HepG2 (cell line): ENCODE results near the gene NRN1L.

Source experiments
- EP300 ChIP-seq, 3 experiments: sonication (generic) in 1 of 3; formaldehyde crosslinking in 1 of 3; IDR thresholded peaks; 2 replicates each; pipeline versions ENCODE4 v1.5.1 to v1.6.1; 2011 to 2020; ENCODE audit warnings: low read depth in 2 of 3, low read length in 2 of 3, borderline replicate concordance in 1 of 3, improper control_type of control experiment in 1 of 3, mild to moderate bottlenecking in 1 of 3, missing genetic modification reagents in 1 of 3, moderate library complexity in 1 of 3
- NR3C1 ChIP-seq: sonication (generic); formaldehyde crosslinking; IDR thresholded peaks from 2 replicates; pipeline ENCODE4 v1.4.0; 2020; ENCODE audit warnings: missing genetic modification reagents
- SMARCC2 ChIP-seq: fragments of 450-650 bp; IDR thresholded peaks from 2 replicates; pipeline ENCODE4 v1.6.1; 2017; ENCODE audit warnings: antibody characterized with exemption, mild to moderate bottlenecking
- SUZ12 ChIP-seq: fragments of 150-350 bp; IDR thresholded peaks from 2 replicates; pipeline ENCODE4 v1.6.1; 2014; ENCODE audit warnings: low read depth, low read length
- ZNF225 ChIP-seq: sonication (generic); formaldehyde crosslinking; IDR thresholded peaks from 2 replicates; pipeline ENCODE4 v1.4.0; 2020; ENCODE audit warnings: mild to moderate bottlenecking, missing genetic modification reagents
- ZNF264 ChIP-seq: sonication (generic); formaldehyde crosslinking; IDR thresholded peaks from 2 replicates; pipeline ENCODE4 v1.4.0; 2020; ENCODE audit warnings: missing genetic modification reagents
- ZNF282 ChIP-seq: fragments of 450-650 bp; IDR thresholded peaks from 2 replicates; pipeline ENCODE4 v1.6.1; 2018; ENCODE audit not compliant: partially characterized antibody
- ZNF570 ChIP-seq: sonication (generic); formaldehyde crosslinking; IDR thresholded peaks from 2 replicates; pipeline ENCODE4 v1.4.0; 2020; ENCODE audit warnings: mild to moderate bottlenecking, missing genetic modification reagents, borderline replicate concordance
- ZNF616 ChIP-seq: sonication (generic); formaldehyde crosslinking; IDR thresholded peaks from 2 replicates; pipeline ENCODE4 v1.5.0; 2020; ENCODE audit warnings: low read depth, mild to moderate bottlenecking, missing genetic modification reagents
- TF ChIP-seq, protein P1 (sequence below): sonication (generic); formaldehyde crosslinking; IDR thresholded peaks from 2 replicates; pipeline ENCODE4 v1.9.0; 2021; ENCODE audit warnings: missing genetic modification reagents, borderline replicate concordance
- TF ChIP-seq, protein P2 (sequence below): sonication (generic); formaldehyde crosslinking; IDR thresholded peaks from 2 replicates; pipeline ENCODE4 v1.8.0; 2022; ENCODE audit warnings: missing genetic modification reagents, mild to moderate bottlenecking, borderline replicate concordance
- TF ChIP-seq, protein P3 (sequence below): sonication (generic); formaldehyde crosslinking; IDR thresholded peaks from 2 replicates; pipeline ENCODE4 v1.5.0; 2020; ENCODE audit warnings: mild to moderate bottlenecking, missing genetic modification reagents, moderate library complexity

DNA sequence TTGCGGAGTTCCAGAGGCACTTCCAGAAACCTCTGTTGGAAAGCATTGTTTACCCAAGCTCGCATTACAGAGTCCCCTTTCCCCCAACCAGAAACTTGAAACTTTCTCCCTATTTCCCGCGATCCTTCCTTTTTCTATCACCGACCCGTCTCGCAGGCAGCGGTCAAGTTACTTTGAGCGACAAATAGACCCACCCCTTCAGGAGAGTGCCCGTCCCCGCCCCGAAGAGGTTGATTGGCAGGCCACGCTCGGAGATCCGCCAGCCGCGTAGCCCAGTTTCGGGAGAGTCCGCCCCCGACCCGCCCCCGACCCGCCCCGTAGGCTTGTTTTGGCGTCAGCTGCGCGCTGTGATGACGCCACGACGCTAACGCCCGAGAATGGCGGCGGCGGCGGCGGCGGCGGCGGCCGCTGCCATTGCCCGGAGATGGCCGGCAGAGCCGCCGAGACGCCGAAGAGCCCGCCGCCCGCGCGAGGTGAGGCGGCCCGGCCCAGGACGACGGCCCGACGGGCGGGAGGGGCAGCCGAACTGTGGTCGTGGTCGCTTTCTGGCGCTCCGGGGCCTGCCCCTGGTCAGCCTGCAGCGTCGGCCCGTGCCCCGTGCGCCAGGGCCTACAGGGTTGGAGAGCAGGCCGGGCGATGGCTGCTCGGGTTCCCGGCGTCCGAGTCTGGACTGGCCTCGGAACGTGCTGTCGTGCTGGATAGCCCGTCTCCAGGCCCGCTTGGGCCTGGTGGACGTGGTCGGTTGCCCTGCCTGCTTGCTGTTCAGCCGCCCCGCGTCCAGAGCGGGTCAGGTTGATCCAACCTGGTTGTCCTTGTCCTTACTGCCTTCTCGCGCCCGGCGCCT is 8.4 kb downstream of the NRN1L start, which contains the start of gene PSKH1:
- TF ChIP-seq ZNF264 (no peak), ZNF570 (no peak), EP300 (IDR thresholded peaks at IDR 0.05; ENCODE audit: low read depth in 2 of 2, low read length in 2 of 2) (no peak), EP300 (CRISPR knock-in tag; IDR thresholded peaks at IDR 0.05; ENCODE audit: borderline replicate concordance) (no peak), ZNF282 (no peak), SUZ12 (no peak), ZNF616 (CRISPR knock-in tag) (no peak), SMARCC2 (no peak), NR3C1 (CRISPR knock-in tag) (no peak), ZNF225 (0 out of 2 replicates have a peak, but pooled peaks have one; percentile 84)
- TF ChIP-seq, protein P1, sequence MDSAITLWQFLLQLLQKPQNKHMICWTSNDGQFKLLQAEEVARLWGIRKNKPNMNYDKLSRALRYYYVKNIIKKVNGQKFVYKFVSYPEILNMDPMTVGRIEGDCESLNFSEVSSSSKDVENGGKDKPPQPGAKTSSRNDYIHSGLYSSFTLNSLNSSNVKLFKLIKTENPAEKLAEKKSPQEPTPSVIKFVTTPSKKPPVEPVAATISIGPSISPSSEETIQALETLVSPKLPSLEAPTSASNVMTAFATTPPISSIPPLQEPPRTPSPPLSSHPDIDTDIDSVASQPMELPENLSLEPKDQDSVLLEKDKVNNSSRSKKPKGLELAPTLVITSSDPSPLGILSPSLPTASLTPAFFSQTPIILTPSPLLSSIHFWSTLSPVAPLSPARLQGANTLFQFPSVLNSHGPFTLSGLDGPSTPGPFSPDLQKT (CRISPR knock-in tag) = no peak; the same call in 1 of the 2 replicates
- TF ChIP-seq, protein P2, sequence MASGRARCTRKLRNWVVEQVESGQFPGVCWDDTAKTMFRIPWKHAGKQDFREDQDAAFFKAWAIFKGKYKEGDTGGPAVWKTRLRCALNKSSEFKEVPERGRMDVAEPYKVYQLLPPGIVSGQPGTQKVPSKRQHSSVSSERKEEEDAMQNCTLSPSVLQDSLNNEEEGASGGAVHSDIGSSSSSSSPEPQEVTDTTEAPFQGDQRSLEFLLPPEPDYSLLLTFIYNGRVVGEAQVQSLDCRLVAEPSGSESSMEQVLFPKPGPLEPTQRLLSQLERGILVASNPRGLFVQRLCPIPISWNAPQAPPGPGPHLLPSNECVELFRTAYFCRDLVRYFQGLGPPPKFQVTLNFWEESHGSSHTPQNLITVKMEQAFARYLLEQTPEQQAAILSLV = no peak
- TF ChIP-seq, protein P3, sequence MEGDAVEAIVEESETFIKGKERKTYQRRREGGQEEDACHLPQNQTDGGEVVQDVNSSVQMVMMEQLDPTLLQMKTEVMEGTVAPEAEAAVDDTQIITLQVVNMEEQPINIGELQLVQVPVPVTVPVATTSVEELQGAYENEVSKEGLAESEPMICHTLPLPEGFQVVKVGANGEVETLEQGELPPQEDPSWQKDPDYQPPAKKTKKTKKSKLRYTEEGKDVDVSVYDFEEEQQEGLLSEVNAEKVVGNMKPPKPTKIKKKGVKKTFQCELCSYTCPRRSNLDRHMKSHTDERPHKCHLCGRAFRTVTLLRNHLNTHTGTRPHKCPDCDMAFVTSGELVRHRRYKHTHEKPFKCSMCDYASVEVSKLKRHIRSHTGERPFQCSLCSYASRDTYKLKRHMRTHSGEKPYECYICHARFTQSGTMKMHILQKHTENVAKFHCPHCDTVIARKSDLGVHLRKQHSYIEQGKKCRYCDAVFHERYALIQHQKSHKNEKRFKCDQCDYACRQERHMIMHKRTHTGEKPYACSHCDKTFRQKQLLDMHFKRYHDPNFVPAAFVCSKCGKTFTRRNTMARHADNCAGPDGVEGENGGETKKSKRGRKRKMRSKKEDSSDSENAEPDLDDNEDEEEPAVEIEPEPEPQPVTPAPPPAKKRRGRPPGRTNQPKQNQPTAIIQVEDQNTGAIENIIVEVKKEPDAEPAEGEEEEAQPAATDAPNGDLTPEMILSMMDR = peak; percentile 12; the same call in 1 of the 2 replicates
